Caco-2 (cell line): Measurements from ENCODE around the gene NFIX. TPM values are rescaled to one million over a fixed set of nuclear protein-coding genes. Genes with fewer than 3 reads are reported as not detected.

Experiments
- BruUV-seq: library from RNA; stranded (reverse); fragments of 400-500 nt; replicated peaks from 2 replicates; lab custom pipeline; 2021; lab: Mats Ljungman, UMichigan
- CTCF ChIA-PET: fragments of 300-600 bp; sonication (Branson Sonifier 250); formaldehyde crosslinking; loops from one replicate; lab custom pipeline; 2022; ENCODE audit warnings: antibody characterized with exemption; lab: Charles Lee
- POLR2A ChIA-PET: fragments of 300-600 bp; sonication (Branson Sonifier 250); formaldehyde crosslinking; loops from one replicate; lab custom pipeline; 2022; ENCODE audit warnings: antibody characterized with exemption; lab: Charles Lee
- DNase-seq, 2 experiments: peaks; one replicate each; pipeline versions ENCODE4 v3.0.0 to v3.0.0-alpha.2; 2020 to 2022
- H3K27me3 ChIP-seq: replicated peaks from 2 replicates; pipeline ENCODE4 v1.6.0; 2011; ENCODE audit warnings: low read length; ENCODE audit not compliant: control insufficient read depth, insufficient read depth
- H3K36me3 ChIP-seq: 2 replicates; pipeline ENCODE4 v1.5.1; 2011; ENCODE audit warnings: low read length; ENCODE audit not compliant: control insufficient read depth, insufficient read depth
- H3K4me1 ChIP-seq: fragments of 250-450 bp; sonication (Bioruptor Pico); 2 replicates; pipeline ENCODE4 v1.5.1; 2020; ENCODE audit warnings: mild to moderate bottlenecking
- H3K4me3 ChIP-seq: 2 replicates; pipeline ENCODE4 v1.5.1; 2011; ENCODE audit warnings: low read depth, mild to moderate bottlenecking, control low read depth, low read length
- H3K9me3 ChIP-seq: fragments of 250-450 bp; sonication (Bioruptor Pico); 2 replicates; pipeline ENCODE4 v1.5.1; 2020; ENCODE audit warnings: mild to moderate bottlenecking, moderate library complexity
- H3K27ac Mint-ChIP-seq: one replicate; pipeline ENCODE4 v1.8.0; 2022; ENCODE audit warnings: mixed read lengths; ENCODE audit not compliant: unreplicated experiment
- H3K27me3 Mint-ChIP-seq: one replicate; pipeline ENCODE4 v1.8.0; 2022; ENCODE audit warnings: mixed read lengths; ENCODE audit not compliant: insufficient read depth, unreplicated experiment
- H3K36me3 Mint-ChIP-seq: one replicate; pipeline ENCODE4 v1.8.0; 2022; ENCODE audit warnings: mild to moderate bottlenecking, mixed read lengths; ENCODE audit not compliant: insufficient read depth, unreplicated experiment
- H3K4me1 Mint-ChIP-seq: one replicate; pipeline ENCODE4 v1.8.0; 2022; ENCODE audit warnings: low read depth, mixed read lengths; ENCODE audit not compliant: unreplicated experiment
- H3K4me3 Mint-ChIP-seq: one replicate; pipeline ENCODE4 v1.8.0; 2022; ENCODE audit warnings: mild to moderate bottlenecking, moderate library complexity, mixed read lengths; ENCODE audit not compliant: unreplicated experiment
- H3K9me3 Mint-ChIP-seq: one replicate; pipeline ENCODE4 v1.8.0; 2022; ENCODE audit warnings: mixed read lengths; ENCODE audit not compliant: unreplicated experiment
- intact Hi-C: fragments of 100-400 bp; cut with micrococcal nuclease; formaldehyde crosslinking; loops from one replicate; pipeline ENCODE4 v1.10.0; 2022; ENCODE audit not compliant: unreplicated experiment
- total RNA-seq: library from RNA; stranded (reverse); gene quantifications from 2 replicates; pipeline ENCODE4 v1.2.3, GENCODE V29; 2022
- TF ChIP-seq, protein P1 (sequence below), 2 experiments: fragments of 200-600 bp in 1 of 2; IDR thresholded peaks; 1 replicate in 1 of 2; 2 replicates in 1 of 2; pipeline versions ENCODE4 v1.5.1 to v1.8.0; 2011 to 2022; ENCODE audit warnings: antibody characterized with exemption in 1 of 2, control low read depth in 1 of 2, inconsistent platforms in 1 of 2, low read depth in 1 of 2, low read length in 1 of 2, mild to moderate bottlenecking in 1 of 2, moderate library complexity in 1 of 2; ENCODE audit not compliant: insufficient read depth in 1 of 2, severe bottlenecking in 1 of 2, unreplicated experiment in 1 of 2

The NFIX gene
- total RNA-seq, 1 experiment from 2014 or later = 0.82 TPM

GRCh38 chr19:13016245-13016627 lies 21.0 kb downstream of the NFIX start:
- Histone ChIP-seq H3K9me3 (no peaks in the 10 kb centered on the region), H3K4me3 (no peak overlapping the region), H3K4me1 (peaks cover 8% of the 10 kb centered on the region; the same call in 1 of the 2 replicates), H3K27me3 (no peaks in the 10 kb centered on the region), H3K36me3 (no peaks in the 10 kb centered on the region)
- no peak overlapping the region for H3K27ac Mint-ChIP-seq
- POLR2A ChIA-PET = no interaction called here
- peaks cover 5% of the 10 kb centered on the region for H3K4me1 Mint-ChIP-seq
- no TSS peak for BruUV-seq
- CTCF ChIA-PET = no interaction called here
- intact Hi-C loops = no loop called here
- H3K27me3 Mint-ChIP-seq = peaks cover 28% of the 10 kb centered on the region
- H3K4me3 Mint-ChIP-seq = no peak overlapping the region
- H3K9me3 Mint-ChIP-seq = no peaks in the 10 kb centered on the region
- no peaks in the 10 kb centered on the region for H3K36me3 Mint-ChIP-seq
- no peak for DNase-seq
- TF ChIP-seq, protein P1, sequence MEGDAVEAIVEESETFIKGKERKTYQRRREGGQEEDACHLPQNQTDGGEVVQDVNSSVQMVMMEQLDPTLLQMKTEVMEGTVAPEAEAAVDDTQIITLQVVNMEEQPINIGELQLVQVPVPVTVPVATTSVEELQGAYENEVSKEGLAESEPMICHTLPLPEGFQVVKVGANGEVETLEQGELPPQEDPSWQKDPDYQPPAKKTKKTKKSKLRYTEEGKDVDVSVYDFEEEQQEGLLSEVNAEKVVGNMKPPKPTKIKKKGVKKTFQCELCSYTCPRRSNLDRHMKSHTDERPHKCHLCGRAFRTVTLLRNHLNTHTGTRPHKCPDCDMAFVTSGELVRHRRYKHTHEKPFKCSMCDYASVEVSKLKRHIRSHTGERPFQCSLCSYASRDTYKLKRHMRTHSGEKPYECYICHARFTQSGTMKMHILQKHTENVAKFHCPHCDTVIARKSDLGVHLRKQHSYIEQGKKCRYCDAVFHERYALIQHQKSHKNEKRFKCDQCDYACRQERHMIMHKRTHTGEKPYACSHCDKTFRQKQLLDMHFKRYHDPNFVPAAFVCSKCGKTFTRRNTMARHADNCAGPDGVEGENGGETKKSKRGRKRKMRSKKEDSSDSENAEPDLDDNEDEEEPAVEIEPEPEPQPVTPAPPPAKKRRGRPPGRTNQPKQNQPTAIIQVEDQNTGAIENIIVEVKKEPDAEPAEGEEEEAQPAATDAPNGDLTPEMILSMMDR (IDR thresholded peaks at IDR 0.05; ENCODE audit: insufficient read depth in 1 of 2, low read depth in 1 of 2, low read length in 1 of 2, severe bottlenecking in 1 of 2, unreplicated experiment in 1 of 2) = no peak

GRCh38 chr19:13016628-13017305 lies 21.5 kb downstream of the NFIX start:
- Mint-ChIP-seq H3K9me3 (no peaks in the 10 kb centered on the region), H3K27me3 (peaks cover 28% of the 10 kb centered on the region), H3K4me3 (no peak overlapping the region), H3K27ac (no peak overlapping the region), H3K36me3 (no peaks in the 10 kb centered on the region), H3K4me1 (peaks cover 5% of the 10 kb centered on the region)
- intact Hi-C loops = no loop called here
- no peaks in the 10 kb centered on the region for H3K9me3 ChIP-seq
- ChIA-PET POLR2A (no interaction called here), CTCF (no interaction called here)
- H3K27me3 ChIP-seq = no peaks in the 10 kb centered on the region
- TF ChIP-seq, protein P1 (IDR thresholded peaks at IDR 0.05; ENCODE audit: insufficient read depth in 1 of 2, low read depth in 1 of 2, low read length in 1 of 2, severe bottlenecking in 1 of 2, unreplicated experiment in 1 of 2) = no peak
- no peaks in the 10 kb centered on the region for H3K36me3 ChIP-seq
- H3K4me1 ChIP-seq = peaks cover 8% of the 10 kb centered on the region; the same call in 1 of the 2 replicates
- no peak overlapping the region for H3K4me3 ChIP-seq
- BruUV-seq = no TSS peak
- no peak for DNase-seq

DNA sequence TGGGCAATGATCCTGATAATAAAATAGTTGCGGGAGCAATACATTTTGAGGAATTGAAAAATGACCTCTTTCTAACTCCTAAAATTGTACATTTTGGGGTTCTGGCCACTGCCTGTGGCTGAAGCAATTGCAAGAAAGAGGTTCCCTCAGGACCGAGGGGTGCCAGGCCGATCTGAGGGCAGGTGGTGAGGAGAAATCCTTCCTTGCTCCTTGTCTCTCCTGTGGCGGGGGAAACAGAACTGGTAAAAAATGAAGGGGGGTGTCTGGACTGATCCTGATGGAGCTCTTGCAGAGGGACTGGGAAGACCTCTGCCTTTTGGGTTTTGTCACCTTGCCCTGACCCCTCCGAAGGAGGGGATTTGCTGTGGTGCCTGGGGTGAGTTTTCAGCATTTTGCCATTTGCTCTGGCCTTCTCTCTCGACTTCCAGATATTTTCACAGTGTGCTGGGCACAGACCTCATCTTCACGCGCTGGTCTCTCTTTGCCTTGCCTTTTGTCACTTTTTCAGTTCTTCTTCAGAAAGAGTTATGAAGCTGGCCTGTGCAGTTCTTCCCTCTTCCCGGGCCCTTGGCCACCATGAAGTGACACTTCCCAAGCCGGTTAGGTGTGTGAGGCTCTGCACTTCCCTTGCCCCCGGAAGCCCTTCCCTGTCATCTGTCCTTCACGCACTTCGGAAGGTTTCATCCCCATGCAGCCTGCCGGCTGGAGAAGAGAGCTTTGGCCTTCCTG lies 22.2 kb downstream of the NFIX start:
- no peak overlapping the region for H3K4me3 Mint-ChIP-seq
- POLR2A ChIA-PET = no interaction called here
- Histone ChIP-seq H3K27me3 (no peaks in the 10 kb centered on the region), H3K4me3 (no peak overlapping the region), H3K9me3 (no peaks in the 10 kb centered on the region), H3K4me1 (peaks cover 8% of the 10 kb centered on the region; the same call in 1 of the 2 replicates), H3K36me3 (no peaks in the 10 kb centered on the region)
- TF ChIP-seq, protein P1 (IDR thresholded peaks at IDR 0.05; ENCODE audit: insufficient read depth in 1 of 2, low read depth in 1 of 2, low read length in 1 of 2, severe bottlenecking in 1 of 2, unreplicated experiment in 1 of 2) = no peak
- no TSS peak for BruUV-seq
- CTCF ChIA-PET = no interaction called here
- intact Hi-C loops = no loop called here
- peaks cover 5% of the 10 kb centered on the region for H3K4me1 Mint-ChIP-seq
- H3K9me3 Mint-ChIP-seq = no peaks in the 10 kb centered on the region
- H3K27me3 Mint-ChIP-seq = peaks cover 30% of the 10 kb centered on the region
- H3K27ac Mint-ChIP-seq = no peak overlapping the region
- DNase-seq = no peak
- H3K36me3 Mint-ChIP-seq = no peaks in the 10 kb centered on the region
